SH-SY5Y (cell line): ENCODE measurements around the gene LMLN.

Experiments used
- GATA2 ChIP-seq: IDR thresholded peaks from 2 replicates; pipeline ENCODE4 v1.6.1; 2011; ENCODE audit warnings: mild to moderate bottlenecking, low read depth, low read length
- GATA3 ChIP-seq: IDR thresholded peaks from 2 replicates; pipeline ENCODE4 v1.6.1; 2011; ENCODE audit warnings: low read depth, mild to moderate bottlenecking, low read length, moderate library complexity

Gene LMLN

GRCh38 chr3:198080521-198081384 is 120.7 kb downstream of the LMLN start:
- no peak for TF ChIP-seq GATA2
- no peak for TF ChIP-seq GATA3

DNA sequence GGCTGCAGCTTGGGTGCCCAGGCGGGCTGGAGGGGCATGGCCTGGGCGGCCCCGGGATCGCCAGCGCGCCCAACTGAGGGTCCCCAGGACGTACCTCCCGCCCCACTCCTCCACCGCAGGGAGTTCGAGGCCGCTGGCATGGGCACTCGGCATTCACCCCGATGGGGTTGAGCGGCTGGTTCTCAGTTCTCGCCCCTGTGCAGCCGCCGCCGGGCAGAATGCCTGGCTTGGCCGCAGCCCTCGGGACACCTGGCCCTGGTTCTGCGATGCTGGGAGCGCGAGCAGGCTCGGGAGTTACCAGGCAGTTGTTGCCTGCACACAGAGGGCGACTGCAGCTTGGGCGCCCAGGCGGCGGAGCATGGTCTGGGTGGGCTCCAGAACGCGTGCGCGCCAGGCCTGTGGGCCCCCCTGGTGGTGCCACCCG is 121.4 kb downstream of the LMLN start:
- TF ChIP-seq GATA3 (no peak), GATA2 (no peak)

DNA sequence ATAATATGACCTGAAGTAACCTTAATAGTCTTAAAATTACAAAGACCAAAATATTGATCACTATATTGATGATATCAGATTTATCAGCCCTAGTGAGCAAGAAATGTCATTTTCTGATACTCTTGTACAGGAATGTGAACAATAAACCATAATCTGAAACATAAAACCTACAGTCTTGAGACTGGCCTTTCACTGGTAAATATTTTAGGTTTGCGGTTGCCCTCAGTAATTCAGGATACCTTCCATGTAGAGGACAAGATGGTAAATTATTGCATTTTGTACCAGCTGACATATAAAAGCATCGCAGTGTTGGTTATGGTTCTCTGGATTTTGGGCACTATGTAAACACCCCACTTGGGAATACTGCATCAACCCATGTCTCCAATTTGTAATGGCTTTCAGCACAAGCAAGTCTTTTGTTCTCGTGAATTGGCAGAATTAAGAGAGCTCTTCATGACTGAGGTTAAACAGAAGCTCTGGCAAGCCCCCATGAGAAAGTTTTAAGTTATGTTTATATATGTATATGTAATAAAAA is 128.5 kb downstream of the LMLN start:
- TF ChIP-seq GATA2 (no peak), GATA3 (no peak)

DNA sequence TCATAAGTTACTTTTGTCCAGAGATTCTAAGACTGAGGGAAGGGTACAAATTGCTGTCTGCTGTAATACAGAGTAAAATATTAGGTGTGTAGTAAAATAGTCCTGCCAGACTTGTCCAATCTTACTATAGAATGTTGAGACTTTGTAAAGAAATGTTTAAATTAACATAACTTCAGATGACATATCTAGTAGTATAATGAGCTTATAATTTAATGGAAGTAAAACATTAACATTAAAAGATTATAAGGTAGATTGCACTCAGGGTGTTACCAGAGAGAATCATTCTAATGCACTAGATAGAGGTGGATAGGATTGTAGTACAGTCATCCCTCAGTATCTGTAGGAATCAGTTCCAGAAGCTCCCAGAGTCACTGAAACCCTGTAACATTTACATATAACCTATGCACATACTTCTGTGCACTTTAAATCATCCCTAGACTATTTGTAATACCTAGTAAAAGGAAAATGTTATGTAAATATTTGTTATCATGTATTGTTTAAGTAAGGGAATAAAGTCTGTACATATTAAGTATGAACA is 130.8 kb downstream of the LMLN start:
- TF ChIP-seq GATA3 (no peak), GATA2 (no peak)

DNA sequence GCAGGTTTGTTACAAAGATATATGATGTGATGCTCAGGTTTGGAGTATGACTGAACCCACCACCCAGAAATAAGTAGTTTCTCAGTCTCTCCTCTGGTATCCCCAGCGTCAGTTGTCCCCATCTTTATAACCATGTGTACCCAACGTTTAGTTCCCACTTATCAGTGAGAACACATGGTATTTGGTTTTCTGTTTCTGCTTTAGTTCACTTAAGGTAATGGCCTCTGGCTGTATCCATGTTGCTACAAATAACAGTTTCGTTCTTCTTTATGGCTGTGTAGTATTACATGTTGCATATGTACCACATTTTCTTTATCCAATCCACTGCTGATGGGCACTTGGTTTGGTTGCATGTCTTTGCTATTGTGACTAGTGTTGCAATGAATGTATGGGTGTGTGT is 132.3 kb downstream of the LMLN start:
- no peak for TF ChIP-seq GATA3
- TF ChIP-seq GATA2, result no peak

- TF ChIP-seq GATA2 (no peak), GATA3 (no peak)
Observed at GRCh38 chr3:198093112-198093679, 133.2 kb downstream of the LMLN start.
